ENCODE measurements around the gene NCKAP5L.

GRCh38 chr12:49872381-49872780, 44.2 kb upstream of the NCKAP5L start:
- TF ChIP-seq CTCF (IDR thresholded peaks at IDR 0.05) (no peak), POLR2A (IDR thresholded peaks at IDR 0.05) (no peak)

Data from tibial nerve (tissue), 3 donors.